SU-DHL-6 (cell line): Measurements from ENCODE around the gene DNMT3A.

Experiments used
- EZH2phosphoT487 ChIP-seq: fragments of 200-600 bp; sonication (generic), shearing (Covaris generic); conservative IDR thresholded peaks from 2 replicates; pipeline ENCODE4 v1.6.1; 2018; ENCODE audit warnings: mild to moderate bottlenecking, antibody characterized with exemption, low read length, moderate library complexity, mixed read lengths
- TF ChIP-seq, protein P1 (sequence below): fragments of 200-600 bp; sonication (generic); IDR thresholded peaks from one replicate; pipeline ENCODE4 v1.5.1; 2017; ENCODE audit warnings: antibody characterized with exemption, mild to moderate bottlenecking, low read length, moderate library complexity; ENCODE audit not compliant: insufficient read depth, poor library complexity, severe bottlenecking

DNA sequence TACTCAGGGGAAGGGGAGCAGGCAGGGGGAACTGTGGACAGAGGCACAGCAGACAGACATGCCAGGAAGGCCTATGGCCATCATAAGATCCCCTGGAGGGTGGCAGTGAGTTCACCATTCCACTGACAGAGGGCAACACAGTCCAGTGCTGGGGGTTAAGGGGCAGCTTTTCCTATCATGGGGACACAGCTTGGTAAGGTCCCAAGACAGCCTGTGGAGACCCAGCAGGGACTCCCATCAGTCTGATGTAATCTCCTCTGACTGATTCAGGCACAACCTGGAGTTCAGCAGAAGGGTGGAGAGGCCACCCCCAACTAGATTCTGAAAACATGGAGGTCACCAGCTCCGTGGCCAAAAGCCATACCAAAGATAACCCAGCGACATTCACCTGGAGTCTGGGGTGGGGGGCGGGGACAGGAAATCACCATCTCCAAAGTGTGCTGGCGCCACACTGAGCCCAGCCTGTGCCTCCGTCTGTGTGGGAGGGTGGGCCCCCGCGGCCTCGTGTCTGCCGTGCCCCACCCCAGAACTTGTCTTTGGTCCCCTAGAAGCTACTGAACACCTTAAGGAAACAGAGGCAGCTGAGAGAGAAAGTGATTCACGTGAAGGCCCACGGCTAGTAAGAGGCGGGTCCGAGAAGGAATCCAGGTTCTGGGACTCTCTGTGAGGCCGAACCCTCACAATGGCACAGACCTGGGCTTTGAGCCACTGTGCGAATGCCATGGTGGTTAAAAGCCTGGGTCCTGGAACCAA lies 28.6 kb downstream of the DNMT3A start:
- TF ChIP-seq, protein P1, sequence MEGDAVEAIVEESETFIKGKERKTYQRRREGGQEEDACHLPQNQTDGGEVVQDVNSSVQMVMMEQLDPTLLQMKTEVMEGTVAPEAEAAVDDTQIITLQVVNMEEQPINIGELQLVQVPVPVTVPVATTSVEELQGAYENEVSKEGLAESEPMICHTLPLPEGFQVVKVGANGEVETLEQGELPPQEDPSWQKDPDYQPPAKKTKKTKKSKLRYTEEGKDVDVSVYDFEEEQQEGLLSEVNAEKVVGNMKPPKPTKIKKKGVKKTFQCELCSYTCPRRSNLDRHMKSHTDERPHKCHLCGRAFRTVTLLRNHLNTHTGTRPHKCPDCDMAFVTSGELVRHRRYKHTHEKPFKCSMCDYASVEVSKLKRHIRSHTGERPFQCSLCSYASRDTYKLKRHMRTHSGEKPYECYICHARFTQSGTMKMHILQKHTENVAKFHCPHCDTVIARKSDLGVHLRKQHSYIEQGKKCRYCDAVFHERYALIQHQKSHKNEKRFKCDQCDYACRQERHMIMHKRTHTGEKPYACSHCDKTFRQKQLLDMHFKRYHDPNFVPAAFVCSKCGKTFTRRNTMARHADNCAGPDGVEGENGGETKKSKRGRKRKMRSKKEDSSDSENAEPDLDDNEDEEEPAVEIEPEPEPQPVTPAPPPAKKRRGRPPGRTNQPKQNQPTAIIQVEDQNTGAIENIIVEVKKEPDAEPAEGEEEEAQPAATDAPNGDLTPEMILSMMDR: no peak
- no peak for TF ChIP-seq EZH2phosphoT487
